Measurements from ENCODE around the gene LUC7L3. TPM values are rescaled to one million over a fixed set of nuclear protein-coding genes. Genes with fewer than 3 reads are reported as not detected.

The LUC7L3 gene
- total RNA-seq, 1 experiment from 2014 or later = 184 TPM

DNA sequence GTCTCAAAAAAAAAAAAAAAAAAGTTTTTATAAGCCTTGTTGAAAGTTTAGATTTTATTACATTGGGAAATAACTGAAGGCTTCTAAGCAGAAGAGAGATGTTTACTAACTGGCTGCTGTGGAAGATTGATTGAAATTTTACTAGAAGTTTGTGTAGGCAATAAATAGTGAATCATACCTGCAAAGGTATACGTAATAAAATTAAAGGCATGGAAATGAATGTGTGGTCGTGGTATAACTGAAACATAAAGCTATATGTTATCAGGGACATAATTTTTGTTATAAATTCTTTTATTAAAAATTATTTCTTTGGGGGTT is 8.7 kb downstream of the LUC7L3 start (continued):
- TF ChIP-seq POLR2AphosphoS5 (IDR thresholded peaks at IDR 0.05; ENCODE audit: low read depth, low read length) = no peak
- TF ChIP-seq CBX3 (IDR thresholded peaks at IDR 0.05; ENCODE audit: low read depth) = no peak
- no peak for TF ChIP-seq RAD21 (IDR thresholded peaks at IDR 0.05; ENCODE audit: low read depth)
- TF ChIP-seq, protein P1, sequence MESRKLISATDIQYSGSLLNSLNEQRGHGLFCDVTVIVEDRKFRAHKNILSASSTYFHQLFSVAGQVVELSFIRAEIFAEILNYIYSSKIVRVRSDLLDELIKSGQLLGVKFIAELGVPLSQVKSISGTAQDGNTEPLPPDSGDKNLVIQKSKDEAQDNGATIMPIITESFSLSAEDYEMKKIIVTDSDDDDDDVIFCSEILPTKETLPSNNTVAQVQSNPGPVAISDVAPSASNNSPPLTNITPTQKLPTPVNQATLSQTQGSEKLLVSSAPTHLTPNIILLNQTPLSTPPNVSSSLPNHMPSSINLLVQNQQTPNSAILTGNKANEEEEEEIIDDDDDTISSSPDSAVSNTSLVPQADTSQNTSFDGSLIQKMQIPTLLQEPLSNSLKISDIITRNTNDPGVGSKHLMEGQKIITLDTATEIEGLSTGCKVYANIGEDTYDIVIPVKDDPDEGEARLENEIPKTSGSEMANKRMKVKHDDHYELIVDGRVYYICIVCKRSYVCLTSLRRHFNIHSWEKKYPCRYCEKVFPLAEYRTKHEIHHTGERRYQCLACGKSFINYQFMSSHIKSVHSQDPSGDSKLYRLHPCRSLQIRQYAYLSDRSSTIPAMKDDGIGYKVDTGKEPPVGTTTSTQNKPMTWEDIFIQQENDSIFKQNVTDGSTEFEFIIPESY (IDR thresholded peaks at IDR 0.05; ENCODE audit: extremely low read depth, insufficient replicate concordance, low read length) = no peak
- no peak for TF ChIP-seq CEBPB (IDR thresholded peaks at IDR 0.05; ENCODE audit: low read depth)
- TF ChIP-seq EGR1 (IDR thresholded peaks at IDR 0.05; ENCODE audit: low read depth) = no peak

DNA sequence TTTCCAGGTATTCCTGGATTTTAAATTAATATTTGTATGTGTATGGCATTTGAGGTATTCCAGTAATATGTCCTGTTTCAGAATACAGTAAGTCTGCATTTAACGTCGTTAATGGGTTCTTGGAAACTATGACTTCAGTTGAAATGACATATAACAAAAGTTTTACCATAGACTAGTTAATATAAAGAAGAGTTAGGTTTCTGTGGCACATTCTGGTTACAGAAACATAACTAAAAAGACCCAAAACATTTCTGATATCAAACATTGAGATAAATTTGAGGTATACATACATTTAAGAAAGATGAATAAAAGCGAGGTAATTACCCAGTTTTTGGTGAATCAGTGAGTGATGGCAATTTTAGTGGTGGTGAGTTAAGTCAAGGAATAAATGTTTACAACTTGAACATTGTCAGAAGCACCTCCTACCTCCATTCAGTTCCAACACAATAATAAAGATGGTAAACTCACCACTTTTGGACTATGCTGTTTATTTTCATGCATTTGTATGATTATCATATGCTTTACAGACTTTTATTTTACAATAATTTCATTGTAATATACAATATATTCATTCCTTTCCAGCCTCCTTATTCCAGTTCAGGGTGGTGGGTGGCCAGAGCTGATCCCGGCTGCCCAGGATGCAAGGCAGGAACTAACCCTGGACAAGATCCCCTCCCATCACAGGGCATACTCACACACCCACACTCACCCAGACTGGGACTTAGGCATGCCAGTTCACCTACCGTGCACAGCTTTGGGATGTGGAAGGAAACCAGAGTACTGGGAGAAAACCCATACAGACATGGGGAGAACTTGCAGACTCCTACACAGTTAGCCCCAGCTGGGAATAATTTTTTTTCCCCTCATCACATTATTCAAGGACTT is 9.7 kb downstream of the LUC7L3 start:
- Histone ChIP-seq H4K20me1 (ENCODE audit: insufficient read depth) (peaks cover 86% of the 10 kb centered on the region), H3K9ac (ENCODE audit: low read length) (no peak overlapping the region), H3K36me3 (ENCODE audit: control insufficient read depth in 1 of 2, insufficient read depth in 2 of 2, low read length in 2 of 2) (peaks cover 0 to 8% of the 10 kb centered on the region in 2 experiments; a peak in 3 of 4 replicates), H3K4me2 (ENCODE audit: low read length) (no peak overlapping the region; the same call in 1 of the 2 replicates), H3K27me3 (ENCODE audit: insufficient read depth, low read length) (no peaks in the 10 kb centered on the region), H3K9me3 (ENCODE audit: control insufficient read depth in 1 of 2, insufficient read depth in 1 of 2, low read depth in 1 of 2, low read length in 2 of 2) (no peaks in the 10 kb centered on the region), H2AFZ (ENCODE audit: low read depth, low read length, poor library complexity, severe bottlenecking) (no peak overlapping the region), H3K4me3 (replicated peaks in 1 of 2; ENCODE audit: low read depth in 1 of 2, low read length in 2 of 2) (no peak overlapping the region), H3K27ac (ENCODE audit: low read depth, low read length) (no peak overlapping the region), H3K9me2 (ENCODE audit: insufficient read depth) (no peaks in the 10 kb centered on the region), H3K4me1 (ENCODE audit: control insufficient read depth in 1 of 2, insufficient read depth in 2 of 2, low read length in 2 of 2) (peaks cover 25 to 46% of the 10 kb centered on the region in 2 experiments), H3K79me2 (ENCODE audit: insufficient read depth, low read length) (peaks cover 100% of the 10 kb centered on the region)
- ChIA-PET POLR2A (no interaction called here), CTCF (no interaction called here), RAD21 (ENCODE audit: low non-redundant PET in 1 of 2, low total read pairs in 2 of 2, uncharacterized antibody in 2 of 2, unreplicated experiment in 2 of 2) (no interaction called here)
- intact Hi-C loops (cut with micrococcal nuclease) = no loop called here
- no peak for TF ChIP-seq POLR2AphosphoS5 (IDR thresholded peaks at IDR 0.05; ENCODE audit: low read depth, low read length)
- TF ChIP-seq EZH2 (IDR thresholded peaks at IDR 0.05) = no peak
- TF ChIP-seq, protein P2, sequence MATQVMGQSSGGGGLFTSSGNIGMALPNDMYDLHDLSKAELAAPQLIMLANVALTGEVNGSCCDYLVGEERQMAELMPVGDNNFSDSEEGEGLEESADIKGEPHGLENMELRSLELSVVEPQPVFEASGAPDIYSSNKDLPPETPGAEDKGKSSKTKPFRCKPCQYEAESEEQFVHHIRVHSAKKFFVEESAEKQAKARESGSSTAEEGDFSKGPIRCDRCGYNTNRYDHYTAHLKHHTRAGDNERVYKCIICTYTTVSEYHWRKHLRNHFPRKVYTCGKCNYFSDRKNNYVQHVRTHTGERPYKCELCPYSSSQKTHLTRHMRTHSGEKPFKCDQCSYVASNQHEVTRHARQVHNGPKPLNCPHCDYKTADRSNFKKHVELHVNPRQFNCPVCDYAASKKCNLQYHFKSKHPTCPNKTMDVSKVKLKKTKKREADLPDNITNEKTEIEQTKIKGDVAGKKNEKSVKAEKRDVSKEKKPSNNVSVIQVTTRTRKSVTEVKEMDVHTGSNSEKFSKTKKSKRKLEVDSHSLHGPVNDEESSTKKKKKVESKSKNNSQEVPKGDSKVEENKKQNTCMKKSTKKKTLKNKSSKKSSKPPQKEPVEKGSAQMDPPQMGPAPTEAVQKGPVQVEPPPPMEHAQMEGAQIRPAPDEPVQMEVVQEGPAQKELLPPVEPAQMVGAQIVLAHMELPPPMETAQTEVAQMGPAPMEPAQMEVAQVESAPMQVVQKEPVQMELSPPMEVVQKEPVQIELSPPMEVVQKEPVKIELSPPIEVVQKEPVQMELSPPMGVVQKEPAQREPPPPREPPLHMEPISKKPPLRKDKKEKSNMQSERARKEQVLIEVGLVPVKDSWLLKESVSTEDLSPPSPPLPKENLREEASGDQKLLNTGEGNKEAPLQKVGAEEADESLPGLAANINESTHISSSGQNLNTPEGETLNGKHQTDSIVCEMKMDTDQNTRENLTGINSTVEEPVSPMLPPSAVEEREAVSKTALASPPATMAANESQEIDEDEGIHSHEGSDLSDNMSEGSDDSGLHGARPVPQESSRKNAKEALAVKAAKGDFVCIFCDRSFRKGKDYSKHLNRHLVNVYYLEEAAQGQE (IDR thresholded peaks at IDR 0.05; ENCODE audit: low read depth) = no peak
- no peak for TF ChIP-seq POLR2A (IDR thresholded peaks at IDR 0.05; ENCODE audit: borderline replicate concordance, extremely low read depth, insufficient read depth, insufficient read length)
- TF ChIP-seq EZH2phosphoT487 (IDR thresholded peaks at IDR 0.05; ENCODE audit: borderline replicate concordance) = no peak
- TF ChIP-seq, protein P3, sequence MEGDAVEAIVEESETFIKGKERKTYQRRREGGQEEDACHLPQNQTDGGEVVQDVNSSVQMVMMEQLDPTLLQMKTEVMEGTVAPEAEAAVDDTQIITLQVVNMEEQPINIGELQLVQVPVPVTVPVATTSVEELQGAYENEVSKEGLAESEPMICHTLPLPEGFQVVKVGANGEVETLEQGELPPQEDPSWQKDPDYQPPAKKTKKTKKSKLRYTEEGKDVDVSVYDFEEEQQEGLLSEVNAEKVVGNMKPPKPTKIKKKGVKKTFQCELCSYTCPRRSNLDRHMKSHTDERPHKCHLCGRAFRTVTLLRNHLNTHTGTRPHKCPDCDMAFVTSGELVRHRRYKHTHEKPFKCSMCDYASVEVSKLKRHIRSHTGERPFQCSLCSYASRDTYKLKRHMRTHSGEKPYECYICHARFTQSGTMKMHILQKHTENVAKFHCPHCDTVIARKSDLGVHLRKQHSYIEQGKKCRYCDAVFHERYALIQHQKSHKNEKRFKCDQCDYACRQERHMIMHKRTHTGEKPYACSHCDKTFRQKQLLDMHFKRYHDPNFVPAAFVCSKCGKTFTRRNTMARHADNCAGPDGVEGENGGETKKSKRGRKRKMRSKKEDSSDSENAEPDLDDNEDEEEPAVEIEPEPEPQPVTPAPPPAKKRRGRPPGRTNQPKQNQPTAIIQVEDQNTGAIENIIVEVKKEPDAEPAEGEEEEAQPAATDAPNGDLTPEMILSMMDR (IDR thresholded peaks at IDR 0.05 in 2 of 3, conservative IDR thresholded peaks at IDR 0.05 in 1 of 3; ENCODE audit: borderline replicate concordance in 1 of 3, insufficient read depth in 1 of 3, low read depth in 2 of 3, low read length in 2 of 3) = no peak
- TF ChIP-seq, protein P4, sequence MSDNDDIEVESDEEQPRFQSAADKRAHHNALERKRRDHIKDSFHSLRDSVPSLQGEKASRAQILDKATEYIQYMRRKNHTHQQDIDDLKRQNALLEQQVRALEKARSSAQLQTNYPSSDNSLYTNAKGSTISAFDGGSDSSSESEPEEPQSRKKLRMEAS (IDR thresholded peaks at IDR 0.05) = no peak
- no peak for TF ChIP-seq ZFX (IDR thresholded peaks at IDR 0.05)
- no peak for TF ChIP-seq TCF7L2 (IDR thresholded peaks at IDR 0.05; ENCODE audit: borderline replicate concordance, extremely low read depth, insufficient read depth, insufficient read length)
- DNase-seq (ENCODE audit: low read depth, low spot score) (no peak), ATAC-seq (no peak)
- no TSS peak for BruUV-seq (replicated peaks)
